Measurements from ENCODE around the gene LMX1A.

Gene LMX1A

GRCh38 chr1:165259236-165259635, 97.3 kb downstream of the LMX1A start:
- no peak for DNase-seq

- peak; percentile 89 to 95 for DNase-seq
These were observed 98.5 kb downstream of the LMX1A start for GRCh38 chr1:165257969-165258459.

- peak in 1 of 2 experiments; percentile 20 for DNase-seq
These were observed 101.5 kb downstream of the LMX1A start for GRCh38 chr1:165254896-165255625.

- DNase-seq, result peak; percentile 73 to 91
These were observed 102.1 kb downstream of the LMX1A start for GRCh38 chr1:165254376-165254775.

GRCh38 chr1:165253818-165254254, 102.7 kb downstream of the LMX1A start:
- DNase-seq, result peak; percentile 96 to 98

GRCh38 chr1:165248969-165249571, 107.4 kb downstream of the LMX1A start:
- no peak for DNase-seq

- DNase-seq, result no peak
These were observed 114.6 kb downstream of the LMX1A start for GRCh38 chr1:165241952-165242351.

GRCh38 chr1:165241321-165241720, 115.2 kb downstream of the LMX1A start:
- no peak for DNase-seq

- peak in 1 of 2 experiments; percentile 61 for DNase-seq
These were observed 116.0 kb downstream of the LMX1A start for GRCh38 chr1:165240492-165240891.

- DNase-seq, result peak; percentile 32 to 65
These were observed 116.6 kb downstream of the LMX1A start for GRCh38 chr1:165239873-165240272.

- peak; percentile 88 to 90 for DNase-seq
These were observed 120.7 kb downstream of the LMX1A start for GRCh38 chr1:165235777-165236291.

GRCh38 chr1:165235155-165235776, 121.2 kb downstream of the LMX1A start:
- DNase-seq, result peak; percentile 92 to 97

- no peak for DNase-seq
These were observed 122.4 kb downstream of the LMX1A start for GRCh38 chr1:165234149-165234548.

GRCh38 chr1:165228676-165229075, 127.8 kb downstream of the LMX1A start:
- no peak for DNase-seq

- no peak for DNase-seq
These were observed 128.3 kb downstream of the LMX1A start for GRCh38 chr1:165228111-165228655.

GRCh38 chr1:165226326-165226725, 130.2 kb downstream of the LMX1A start:
- no peak for DNase-seq

GRCh38 chr1:165225650-165226049, 130.9 kb downstream of the LMX1A start:
- DNase-seq, result no peak

- no peak for DNase-seq
These were observed 131.5 kb downstream of the LMX1A start for GRCh38 chr1:165225062-165225461.

GRCh38 chr1:165224504-165224903, 132.0 kb downstream of the LMX1A start:
- no peak for DNase-seq

GRCh38 chr1:165222580-165222979, 133.9 kb downstream of the LMX1A start:
- no peak for DNase-seq

GRCh38 chr1:165218731-165219130, 137.8 kb downstream of the LMX1A start:
- peak in 1 of 2 experiments; percentile 45 for DNase-seq

GRCh38 chr1:165217958-165218357, 138.6 kb downstream of the LMX1A start:
- DNase-seq, result no peak

- DNase-seq, result no peak
These were observed 140.3 kb downstream of the LMX1A start for GRCh38 chr1:165216254-165216653.
